Measurements from ENCODE around the gene C1R.
"Not testable (repeated sequence)": the region's sequence is repeated elsewhere in the genome, so short reads cannot be mapped to it uniquely, and the experiment has no call there.

C1R gene

DNA sequence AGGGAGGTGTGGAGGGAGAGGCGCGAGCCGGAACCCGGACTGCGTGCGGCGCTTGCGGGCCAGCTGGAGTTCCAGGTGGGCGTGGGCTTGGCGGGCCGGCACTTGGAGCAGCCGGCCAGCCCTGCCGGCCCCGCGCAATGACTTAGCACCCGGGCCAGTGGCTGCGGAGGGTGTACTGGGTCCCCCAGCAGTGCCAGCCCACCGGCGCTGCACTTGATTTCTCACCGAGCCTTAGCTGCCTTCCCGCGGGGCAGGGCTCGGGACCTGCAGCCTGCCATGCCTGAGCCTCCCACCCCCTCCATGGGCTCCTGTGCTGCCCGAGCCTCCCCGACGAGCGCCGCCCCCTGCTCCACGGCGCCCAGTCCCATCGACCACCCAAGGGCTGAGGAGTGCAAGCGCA, 54.8 kb downstream of the C1R start:
- not testable (repeated sequence) for DNase-seq (ENCODE audit: low read depth in 2 of 2)

DNA sequence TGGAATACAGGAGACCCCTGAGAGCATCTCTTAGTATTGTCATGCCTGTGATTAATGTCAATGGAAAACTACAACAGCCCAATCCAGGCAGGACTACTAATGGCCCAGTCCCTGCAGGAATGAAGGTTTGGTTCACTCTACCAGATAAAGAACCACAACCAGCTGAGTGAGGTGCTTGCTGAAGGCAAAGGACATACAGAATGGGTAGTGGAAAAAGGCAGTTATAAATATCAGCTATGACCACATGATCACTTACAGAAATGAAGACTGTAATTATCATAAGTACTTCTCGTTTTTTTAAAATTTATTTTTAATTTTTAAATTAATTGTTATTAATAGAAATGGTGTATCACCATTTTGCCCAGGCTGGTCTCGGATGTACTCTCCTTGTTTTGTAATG, 56.8 kb downstream of the C1R start:
- no peak for DNase-seq (ENCODE audit: low read depth in 2 of 2)

DNA sequence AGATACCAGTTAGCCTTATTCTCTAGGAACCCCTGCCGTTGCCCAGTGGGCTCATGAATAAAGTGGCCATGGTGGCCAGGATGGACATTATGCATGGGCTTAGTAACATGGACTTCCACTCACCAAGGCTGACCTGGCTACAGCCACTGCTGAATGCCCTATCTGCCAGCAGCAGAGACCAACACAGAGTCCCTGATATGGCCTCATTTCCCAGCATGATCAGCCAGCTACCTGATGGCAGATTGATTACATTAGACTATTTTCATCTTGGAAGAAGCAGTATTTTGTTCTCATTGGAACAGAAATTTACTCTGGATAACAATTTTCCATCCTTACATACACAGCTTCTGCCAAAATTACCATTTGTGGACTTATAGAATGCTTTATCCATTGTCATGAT, 57.8 kb downstream of the C1R start:
- DNase-seq (ENCODE audit: low read depth in 2 of 2), result no peak

- no peak for DNase-seq (ENCODE audit: low read depth in 2 of 2)
Observed at GRCh38 chr12:7032990-7033389, 59.3 kb downstream of the C1R start.

- DNase-seq (ENCODE audit: low read depth in 2 of 2), result no peak
Observed at GRCh38 chr12:7031306-7031705, 60.9 kb downstream of the C1R start.
